Measurements from ENCODE around the gene ACAN.

The ACAN gene

GRCh38 chr15:88843334-88843733 is 40.1 kb downstream of the ACAN start:
- Histone ChIP-seq H3K4me1 (ENCODE audit: control insufficient read depth, insufficient read depth, low read length) (no peaks in the 10 kb centered on the region), H3K4me3 (ENCODE audit: low read length) (no peak overlapping the region), H3K9me3 (ENCODE audit: control insufficient read depth, low read length) (no peaks in the 10 kb centered on the region), H3K36me3 (ENCODE audit: control insufficient read depth, insufficient read depth, low read length, severe bottlenecking) (no peaks in the 10 kb centered on the region), H3K9ac (ENCODE audit: low read length) (no peak overlapping the region), H3K27me3 (replicated peaks; ENCODE audit: control insufficient read depth, insufficient read depth, low read length) (peaks cover 33% of the 10 kb centered on the region)
- DNase-seq (ENCODE audit: low read depth), result no peak

- no peak for DNase-seq (ENCODE audit: low read depth)
- H3K4me3 ChIP-seq (ENCODE audit: low read length), result no peak overlapping the region
Measured at GRCh38 chr15:88844749-88845386, 41.6 kb downstream of the ACAN start.

GRCh38 chr15:88845616-88846015 is 42.4 kb downstream of the ACAN start:
- Histone ChIP-seq H3K9ac (ENCODE audit: low read length) (no peak overlapping the region), H3K9me3 (ENCODE audit: control insufficient read depth, low read length) (no peaks in the 10 kb centered on the region), H3K4me1 (ENCODE audit: control insufficient read depth, insufficient read depth, low read length) (no peaks in the 10 kb centered on the region), H3K27me3 (replicated peaks; ENCODE audit: control insufficient read depth, insufficient read depth, low read length) (peaks cover 20% of the 10 kb centered on the region), H3K4me3 (ENCODE audit: low read length) (no peak overlapping the region), H3K36me3 (ENCODE audit: control insufficient read depth, insufficient read depth, low read length, severe bottlenecking) (no peaks in the 10 kb centered on the region)
- no peak for DNase-seq (ENCODE audit: low read depth)

More at GRCh38 chr15:88844749-88845386, 41.6 kb downstream of the ACAN start:
- Histone ChIP-seq H3K27me3 (replicated peaks; ENCODE audit: control insufficient read depth, insufficient read depth, low read length) (peaks cover 20% of the 10 kb centered on the region), H3K4me1 (ENCODE audit: control insufficient read depth, insufficient read depth, low read length) (no peaks in the 10 kb centered on the region), H3K9me3 (ENCODE audit: control insufficient read depth, low read length) (no peaks in the 10 kb centered on the region), H3K36me3 (ENCODE audit: control insufficient read depth, insufficient read depth, low read length, severe bottlenecking) (no peaks in the 10 kb centered on the region), H3K9ac (ENCODE audit: low read length) (no peak overlapping the region)

GRCh38 chr15:88847144-88847543 is 43.9 kb downstream of the ACAN start:
- DNase-seq (ENCODE audit: low read depth), result no peak
- no peak overlapping the region for H3K4me3 ChIP-seq (ENCODE audit: low read length)
- H3K36me3 ChIP-seq (ENCODE audit: control insufficient read depth, insufficient read depth, low read length, severe bottlenecking), result no peaks in the 10 kb centered on the region
- no peaks in the 10 kb centered on the region for H3K4me1 ChIP-seq (ENCODE audit: control insufficient read depth, insufficient read depth, low read length)
- H3K9me3 ChIP-seq (ENCODE audit: control insufficient read depth, low read length), result no peaks in the 10 kb centered on the region
- H3K9ac ChIP-seq (ENCODE audit: low read length), result no peak overlapping the region
- H3K27me3 ChIP-seq (replicated peaks; ENCODE audit: control insufficient read depth, insufficient read depth, low read length), result peaks cover 33% of the 10 kb centered on the region

- no peaks in the 10 kb centered on the region for H3K36me3 ChIP-seq (ENCODE audit: control insufficient read depth, insufficient read depth, low read length, severe bottlenecking)
- no peak overlapping the region for H3K9ac ChIP-seq (ENCODE audit: low read length)
- H3K27me3 ChIP-seq (replicated peaks; ENCODE audit: control insufficient read depth, insufficient read depth, low read length), result peaks cover 36% of the 10 kb centered on the region
- no peaks in the 10 kb centered on the region for H3K4me1 ChIP-seq (ENCODE audit: control insufficient read depth, insufficient read depth, low read length)
- DNase-seq (ENCODE audit: low read depth), result no peak
- H3K9me3 ChIP-seq (ENCODE audit: control insufficient read depth, low read length), result no peaks in the 10 kb centered on the region
- H3K4me3 ChIP-seq (ENCODE audit: low read length), result no peak overlapping the region
Measured at GRCh38 chr15:88848203-88848602, 45.0 kb downstream of the ACAN start.

GRCh38 chr15:88849376-88850072 is 46.3 kb downstream of the ACAN start:
- H3K36me3 ChIP-seq (ENCODE audit: control insufficient read depth, insufficient read depth, low read length, severe bottlenecking), result no peaks in the 10 kb centered on the region
- H3K9me3 ChIP-seq (ENCODE audit: control insufficient read depth, low read length), result no peaks in the 10 kb centered on the region
- H3K9ac ChIP-seq (ENCODE audit: low read length), result no peak overlapping the region
- H3K27me3 ChIP-seq (replicated peaks; ENCODE audit: control insufficient read depth, insufficient read depth, low read length), result peaks cover 31% of the 10 kb centered on the region
- no peak for DNase-seq (ENCODE audit: low read depth)
- H3K4me3 ChIP-seq (ENCODE audit: low read length), result no peak overlapping the region
- no peaks in the 10 kb centered on the region for H3K4me1 ChIP-seq (ENCODE audit: control insufficient read depth, insufficient read depth, low read length)

- Histone ChIP-seq H3K4me3 (ENCODE audit: low read length) (no peak overlapping the region), H3K9me3 (ENCODE audit: control insufficient read depth, low read length) (peaks cover 3% of the 10 kb centered on the region), H3K27me3 (replicated peaks; ENCODE audit: control insufficient read depth, insufficient read depth, low read length) (peaks cover 35% of the 10 kb centered on the region), H3K9ac (ENCODE audit: low read length) (no peak overlapping the region), H3K36me3 (ENCODE audit: control insufficient read depth, insufficient read depth, low read length, severe bottlenecking) (no peaks in the 10 kb centered on the region), H3K4me1 (ENCODE audit: control insufficient read depth, insufficient read depth, low read length) (no peaks in the 10 kb centered on the region)
- DNase-seq (ENCODE audit: low read depth), result no peak
Measured at GRCh38 chr15:88852476-88852875, 49.2 kb downstream of the ACAN start.

GRCh38 chr15:88858934-88859333 is 55.7 kb downstream of the ACAN start:
- no peaks in the 10 kb centered on the region for H3K4me1 ChIP-seq (ENCODE audit: control insufficient read depth, insufficient read depth, low read length)
- no peak for DNase-seq (ENCODE audit: low read depth)
- H3K27me3 ChIP-seq (replicated peaks; ENCODE audit: control insufficient read depth, insufficient read depth, low read length), result peaks cover 51% of the 10 kb centered on the region

GRCh38 chr15:88859550-88859949 is 56.3 kb downstream of the ACAN start:
- Histone ChIP-seq H3K4me1 (ENCODE audit: control insufficient read depth, insufficient read depth, low read length) (no peaks in the 10 kb centered on the region), H3K4me3 (ENCODE audit: low read length) (no peak overlapping the region), H3K27me3 (replicated peaks; ENCODE audit: control insufficient read depth, insufficient read depth, low read length) (peaks cover 51% of the 10 kb centered on the region), H3K9me3 (ENCODE audit: control insufficient read depth, low read length) (peaks cover 3% of the 10 kb centered on the region), H3K36me3 (ENCODE audit: control insufficient read depth, insufficient read depth, low read length, severe bottlenecking) (no peaks in the 10 kb centered on the region), H3K9ac (ENCODE audit: low read length) (no peak overlapping the region)
- no peak for DNase-seq (ENCODE audit: low read depth)

More at GRCh38 chr15:88858934-88859333, 55.7 kb downstream of the ACAN start:
- Histone ChIP-seq H3K9ac (ENCODE audit: low read length) (no peak overlapping the region), H3K9me3 (ENCODE audit: control insufficient read depth, low read length) (peaks cover 3% of the 10 kb centered on the region), H3K36me3 (ENCODE audit: control insufficient read depth, insufficient read depth, low read length, severe bottlenecking) (no peaks in the 10 kb centered on the region), H3K4me3 (ENCODE audit: low read length) (no peak overlapping the region)

GRCh38 chr15:88860212-88860611 is 57.0 kb downstream of the ACAN start:
- Histone ChIP-seq H3K4me3 (ENCODE audit: low read length) (no peak overlapping the region), H3K36me3 (ENCODE audit: control insufficient read depth, insufficient read depth, low read length, severe bottlenecking) (no peaks in the 10 kb centered on the region), H3K9ac (ENCODE audit: low read length) (no peak overlapping the region), H3K4me1 (ENCODE audit: control insufficient read depth, insufficient read depth, low read length) (no peaks in the 10 kb centered on the region), H3K9me3 (ENCODE audit: control insufficient read depth, low read length) (peaks cover 3% of the 10 kb centered on the region), H3K27me3 (replicated peaks; ENCODE audit: control insufficient read depth, insufficient read depth, low read length) (peaks cover 45% of the 10 kb centered on the region)
- DNase-seq (ENCODE audit: low read depth), result no peak

GRCh38 chr15:88863412-88863811 is 60.2 kb downstream of the ACAN start:
- no peak for DNase-seq (ENCODE audit: low read depth)
- H3K27me3 ChIP-seq (replicated peaks; ENCODE audit: control insufficient read depth, insufficient read depth, low read length), result peaks cover 50% of the 10 kb centered on the region
- H3K4me3 ChIP-seq (ENCODE audit: low read length), result no peak overlapping the region
- no peak overlapping the region for H3K9ac ChIP-seq (ENCODE audit: low read length)
- no peaks in the 10 kb centered on the region for H3K36me3 ChIP-seq (ENCODE audit: control insufficient read depth, insufficient read depth, low read length, severe bottlenecking)
- no peaks in the 10 kb centered on the region for H3K4me1 ChIP-seq (ENCODE audit: control insufficient read depth, insufficient read depth, low read length)
- H3K9me3 ChIP-seq (ENCODE audit: control insufficient read depth, low read length), result no peaks in the 10 kb centered on the region
